ENCODE measurements around the gene PCDHGB5.
"Not testable (repeated sequence)": the region's sequence is repeated elsewhere in the genome, so short reads cannot be mapped to it uniquely, and the experiment has no call there.

The PCDHGB5 gene

DNA sequence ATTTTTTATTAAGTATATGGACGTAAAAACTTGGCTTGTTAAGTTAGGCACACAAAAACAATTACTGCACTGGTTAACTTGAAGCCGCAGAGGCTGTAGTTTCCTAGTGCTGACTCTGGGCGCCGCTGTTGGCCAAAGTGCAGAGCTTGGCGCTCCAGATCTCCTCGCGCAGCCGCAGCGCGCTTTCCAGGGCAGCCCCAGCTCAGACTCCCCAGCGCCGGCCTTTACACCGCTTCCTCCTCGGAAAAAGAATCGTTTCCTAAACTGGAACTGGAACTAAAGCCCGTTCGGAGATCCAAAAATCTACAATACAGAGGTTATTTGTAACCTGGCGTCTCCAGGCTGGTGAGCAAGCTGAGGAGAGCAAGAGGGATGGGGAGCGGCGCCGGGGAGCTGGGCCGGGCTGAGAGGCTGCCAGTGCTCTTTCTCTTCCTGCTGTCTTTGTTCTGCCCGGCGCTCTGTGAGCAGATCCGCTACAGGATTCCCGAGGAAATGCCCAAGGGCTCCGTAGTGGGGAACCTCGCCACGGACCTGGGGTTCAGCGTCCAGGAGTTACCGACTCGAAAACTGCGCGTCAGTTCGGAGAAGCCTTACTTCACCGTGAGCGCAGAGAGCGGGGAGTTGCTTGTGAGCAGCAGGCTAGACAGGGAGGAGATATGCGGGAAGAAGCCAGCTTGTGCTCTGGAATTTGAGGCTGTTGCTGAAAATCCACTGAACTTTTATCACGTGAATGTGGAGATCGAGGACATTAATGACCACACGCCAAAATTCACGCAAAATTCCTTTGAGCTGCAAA lies at the start of gene PCDHGB5:
PCDHGB5 (plus strand) TSS at position 192 of the 796 bp plus-strand sequence; CDS start at position 373, 181 bp downstream.
- DNase-seq (ENCODE audit: low read depth, low spot score), result not testable (repeated sequence)

GRCh38 chr5:141349917-141350619 lies 47.7 kb upstream of the PCDHGB5 start, which contains the start of gene PCDHGB1:
TSS of gene PCDHGB1 (plus strand) at chr5:141350099. CDS start at chr5:141350261, 162 bp downstream.
- no peak for DNase-seq (ENCODE audit: low read depth, low spot score)

DNA sequence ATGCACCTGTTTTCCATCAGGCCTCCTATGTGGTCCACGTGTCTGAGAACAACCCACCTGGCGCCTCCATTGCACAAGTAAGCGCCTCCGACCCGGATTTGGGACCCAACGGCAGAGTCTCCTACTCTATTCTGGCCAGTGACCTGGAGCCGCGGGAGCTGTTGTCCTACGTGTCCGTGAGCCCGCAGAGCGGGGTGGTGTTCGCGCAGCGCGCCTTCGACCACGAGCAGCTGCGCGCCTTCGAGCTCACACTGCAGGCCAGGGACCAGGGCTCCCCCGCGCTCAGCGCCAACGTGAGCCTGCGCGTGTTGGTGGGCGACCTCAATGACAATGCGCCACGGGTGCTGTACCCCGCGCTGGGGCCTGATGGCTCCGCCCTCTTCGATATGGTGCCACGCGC lies 46.2 kb upstream of the PCDHGB5 start:
- no peak for DNase-seq (ENCODE audit: low read depth, low spot score)

- no peak for DNase-seq (ENCODE audit: low read depth, low spot score)
Measured at GRCh38 chr5:141354900-141355469, 42.8 kb upstream of the PCDHGB5 start, which contains the start of gene PCDHGA4. TSS of gene PCDHGA4 (plus strand) at chr5:141355021. CDS start at chr5:141355108, 87 bp downstream.

DNA sequence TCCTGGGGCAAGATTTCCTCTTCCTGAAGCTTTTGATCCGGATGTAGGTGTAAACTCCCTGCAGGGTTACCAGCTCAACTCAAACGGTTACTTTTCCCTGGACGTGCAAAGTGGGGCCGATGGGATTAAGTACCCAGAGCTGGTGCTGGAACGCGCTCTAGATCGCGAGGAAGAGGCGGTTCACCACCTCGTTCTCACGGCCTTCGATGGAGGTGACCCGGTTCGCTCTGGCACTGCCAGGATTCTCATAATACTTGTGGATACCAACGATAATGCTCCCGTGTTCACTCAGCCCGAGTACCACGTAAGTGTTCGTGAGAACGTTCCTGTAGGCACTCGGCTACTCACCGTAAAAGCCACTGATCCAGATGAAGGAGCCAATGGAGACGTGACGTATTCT lies 42.1 kb upstream of the PCDHGB5 start:
- DNase-seq (ENCODE audit: low read depth, low spot score), result no peak

GRCh38 chr5:141356133-141356532 lies 41.6 kb upstream of the PCDHGB5 start:
- no peak for DNase-seq (ENCODE audit: low read depth, low spot score)

DNA sequence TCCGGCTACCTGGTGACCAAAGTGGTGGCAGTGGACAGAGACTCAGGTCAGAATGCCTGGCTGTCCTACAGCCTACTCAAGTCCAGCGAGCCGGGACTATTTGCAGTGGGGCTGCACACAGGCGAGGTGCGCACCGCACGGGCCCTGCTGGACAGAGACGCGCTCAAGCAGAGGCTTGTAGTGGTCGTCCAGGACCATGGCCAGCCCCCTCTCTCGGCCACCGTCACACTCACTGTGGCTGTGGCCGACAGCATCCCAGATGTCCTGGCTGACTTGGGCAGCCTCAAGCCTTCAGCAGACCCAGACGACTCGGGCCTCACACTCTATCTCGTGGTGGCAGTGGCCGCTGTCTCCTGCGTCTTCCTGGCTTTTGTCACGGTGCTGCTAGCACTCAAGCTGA lies 40.8 kb upstream of the PCDHGB5 start:
- DNase-seq (ENCODE audit: low read depth, low spot score), result no peak

DNA sequence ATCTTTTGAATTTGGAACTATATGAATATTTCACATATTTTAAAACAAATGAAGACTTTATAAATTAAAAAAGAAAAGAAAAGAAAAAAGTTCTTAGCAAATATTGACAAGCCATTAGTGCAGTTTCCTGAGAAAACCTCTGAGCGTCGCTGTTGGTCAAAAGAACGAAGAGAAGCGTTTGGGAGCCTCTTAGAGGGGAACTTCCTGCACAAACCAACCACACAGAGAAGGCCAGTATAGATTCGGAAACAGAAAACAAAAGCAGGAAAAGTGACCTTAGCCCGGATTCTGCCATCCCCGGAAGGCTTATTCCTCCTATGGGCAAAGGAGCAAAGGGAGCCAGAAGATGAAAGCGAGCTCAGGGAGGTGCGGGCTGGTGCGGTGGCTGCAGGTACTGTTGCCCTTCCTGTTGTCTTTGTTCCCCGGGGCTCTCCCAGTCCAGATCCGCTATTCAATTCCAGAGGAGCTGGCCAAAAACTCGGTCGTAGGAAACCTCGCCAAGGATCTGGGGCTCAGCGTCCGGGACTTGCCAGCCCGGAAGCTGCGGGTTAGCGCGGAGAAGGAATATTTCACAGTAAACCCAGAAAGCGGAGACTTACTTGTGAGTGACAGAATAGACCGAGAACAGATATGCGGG lies 37.8 kb upstream of the PCDHGB5 start, which contains the start of gene PCDHGB2:
PCDHGB2 (plus strand) TSS at position 205 of the 637 bp plus-strand sequence; CDS start at position 347, 142 bp downstream.
- no peak for DNase-seq (ENCODE audit: low read depth, low spot score)

GRCh38 chr5:141360685-141361084 lies 37.1 kb upstream of the PCDHGB5 start:
- no peak for DNase-seq (ENCODE audit: low read depth, low spot score)

DNA sequence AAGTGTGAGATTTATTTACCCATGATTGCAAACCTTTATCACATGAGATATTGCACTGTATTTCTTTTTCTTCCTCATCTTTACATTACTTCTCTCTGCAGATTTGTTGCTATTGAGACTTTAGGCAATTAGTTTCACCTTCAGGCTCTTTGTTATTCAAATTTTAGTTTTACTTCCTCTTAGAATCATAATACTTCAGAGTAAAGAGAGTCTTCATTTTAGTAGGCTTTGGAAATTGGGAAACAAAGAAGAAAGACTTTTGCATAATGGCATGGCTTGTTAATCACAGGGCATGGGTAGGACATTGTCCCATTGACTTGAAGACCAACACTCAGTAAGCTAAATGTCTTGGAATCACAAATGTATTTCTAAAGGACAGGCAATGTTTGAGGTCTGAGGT lies 35.0 kb upstream of the PCDHGB5 start:
- no peak for DNase-seq (ENCODE audit: low read depth, low spot score)

DNA sequence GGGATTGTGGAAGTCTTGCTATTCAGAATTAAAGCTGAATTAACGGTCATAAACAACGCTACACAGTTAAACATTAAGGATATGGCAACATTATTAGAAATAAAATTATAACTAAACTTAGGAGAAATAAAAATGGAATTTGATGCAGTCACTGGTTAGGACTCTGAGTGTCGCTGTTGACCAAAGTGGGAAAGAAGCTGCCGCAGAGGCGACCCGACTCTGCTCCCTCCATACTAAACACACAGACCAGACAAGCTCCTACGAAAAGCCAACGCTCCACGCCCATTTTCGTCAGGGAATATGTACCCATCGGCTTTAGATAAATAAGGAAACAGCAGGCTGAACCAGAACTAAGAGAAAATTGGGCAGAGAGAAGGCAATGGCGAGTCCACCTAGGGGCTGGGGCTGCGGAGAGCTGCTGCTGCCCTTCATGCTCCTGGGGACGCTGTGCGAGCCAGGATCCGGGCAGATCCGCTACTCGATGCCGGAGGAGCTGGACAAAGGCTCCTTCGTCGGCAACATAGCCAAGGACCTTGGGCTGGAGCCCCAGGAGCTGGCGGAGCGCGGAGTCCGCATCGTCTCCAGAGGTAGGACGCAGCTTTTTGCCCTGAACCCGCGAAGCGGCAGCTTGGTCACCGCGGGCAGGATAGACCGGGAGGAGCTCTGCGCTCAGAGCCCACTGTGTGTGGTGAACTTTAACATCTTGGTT lies 33.6 kb upstream of the PCDHGB5 start, which contains the start of gene PCDHGA5:
PCDHGA5 (plus strand) TSS at position 211 of the 709 bp plus-strand sequence; CDS start at position 380, 169 bp downstream.
- DNase-seq (ENCODE audit: low read depth, low spot score), result no peak

DNA sequence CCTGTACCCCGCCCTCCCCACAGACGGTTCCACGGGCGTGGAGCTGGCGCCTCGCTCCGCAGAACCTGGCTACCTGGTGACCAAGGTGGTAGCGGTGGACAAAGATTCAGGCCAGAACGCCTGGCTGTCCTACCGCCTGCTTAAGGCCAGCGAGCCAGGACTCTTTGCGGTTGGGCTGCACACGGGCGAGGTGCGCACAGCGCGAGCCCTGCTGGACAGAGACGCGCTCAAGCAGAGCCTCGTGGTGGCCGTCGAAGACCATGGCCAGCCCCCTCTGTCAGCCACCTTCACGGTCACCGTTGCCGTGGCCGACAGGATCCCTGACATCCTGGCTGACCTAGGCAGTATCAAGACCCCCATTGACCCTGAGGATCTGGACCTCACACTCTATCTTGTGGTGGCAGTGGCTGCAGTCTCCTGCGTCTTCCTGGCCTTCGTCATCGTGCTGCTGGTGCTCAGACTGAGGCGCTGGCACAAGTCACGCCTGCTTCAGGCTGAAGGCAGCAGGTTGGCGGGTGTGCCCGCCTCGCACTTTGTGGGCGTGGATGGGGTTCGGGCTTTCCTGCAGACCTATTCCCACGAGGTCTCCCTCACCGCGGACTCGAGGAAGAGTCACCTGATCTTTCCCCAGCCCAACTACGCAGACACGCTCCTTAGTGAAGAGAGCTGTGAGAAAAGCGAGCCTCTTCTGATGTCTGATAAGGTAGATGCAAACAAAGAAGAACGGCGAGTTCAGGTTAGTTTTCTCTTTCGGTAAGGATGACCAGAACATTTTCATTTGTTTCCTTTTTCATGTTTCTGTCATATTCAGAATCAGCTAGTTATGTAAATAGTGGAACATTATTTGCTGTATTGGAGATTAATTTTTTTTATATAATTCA lies 31.5 kb upstream of the PCDHGB5 start:
- no peak for DNase-seq (ENCODE audit: low read depth, low spot score)

- no peak for DNase-seq (ENCODE audit: low read depth, low spot score)
Measured at GRCh38 chr5:141369994-141370848, 27.5 kb upstream of the PCDHGB5 start, which contains the start of gene PCDHGB3. TSS of gene PCDHGB3 (plus strand) at chr5:141370242. CDS start at chr5:141370395, 153 bp downstream.

- no peak for DNase-seq (ENCODE audit: low read depth, low spot score)
Measured at GRCh38 chr5:141371572-141372475, 25.9 kb upstream of the PCDHGB5 start.

GRCh38 chr5:141373673-141374317 lies 24.0 kb upstream of the PCDHGB5 start, which contains the start of gene PCDHGA6:
TSS of gene PCDHGA6 (plus strand) at chr5:141373891. CDS start at chr5:141374084, 193 bp downstream.
- DNase-seq (ENCODE audit: low read depth, low spot score), result no peak

DNA sequence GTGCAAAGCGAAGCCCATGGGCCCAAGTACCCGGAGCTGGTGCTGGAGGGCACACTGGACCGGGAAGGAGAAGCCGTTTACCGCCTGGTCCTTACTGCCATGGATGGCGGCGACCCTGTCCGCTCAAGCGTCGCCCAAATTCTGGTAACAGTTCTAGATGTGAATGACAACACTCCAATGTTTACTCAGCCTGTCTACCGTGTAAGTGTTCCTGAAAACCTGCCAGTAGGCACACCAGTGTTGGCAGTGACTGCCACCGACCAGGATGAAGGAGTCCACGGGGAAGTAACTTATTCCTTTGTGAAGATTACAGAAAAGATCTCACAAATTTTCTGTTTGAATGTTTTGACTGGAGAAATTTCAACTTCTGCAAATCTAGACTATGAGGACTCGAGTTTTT lies 23.1 kb upstream of the PCDHGB5 start:
- no peak for DNase-seq (ENCODE audit: low read depth, low spot score)

Data from activated naive CD8-positive, alpha-beta T cell treated with anti-CD3 and anti-CD28 coated beads, Interleukin-2, amount 50 U/mL, for 16 hours (primary cell).